K562 treated with DMSO at 1 percent for 48 hours (cell line): ENCODE measurements around the gene FLT3LG. TPM values are rescaled to one million over a fixed set of nuclear protein-coding genes. Genes with fewer than 3 reads are reported as not detected.

ENCODE experiments used
- total RNA-seq: library from RNA; unstranded; fragments of 300-600 nt; gene quantifications from 2 replicates; pipeline ENCODE4 v1.2.3, GENCODE V29; 2022; ENCODE audit warnings: low replicate concordance; ENCODE audit errors: extremely low read depth

FLT3LG gene
- not detected in 2 replicates for total RNA-seq

GRCh38 chr19:49473868-49474541, at the start of gene FLT3LG:
Gene FLT3LG (plus strand): TSS chr19:49474215. CDS start chr19:49474640, 425 bp downstream.

GRCh38 chr19:49425178-49425577, 48.8 kb upstream of the FLT3LG start, which contains the start of gene GFY:
Gene GFY (plus strand): TSS chr19:49425388. CDS start chr19:49426431, 1,043 bp downstream.

GRCh38 chr19:49441210-49441959, 32.6 kb upstream of the FLT3LG start, which contains the start of gene SLC17A7:
Gene SLC17A7 (minus strand): TSS chr19:49441527. CDS start chr19:49441379, 148 bp downstream.

DNA sequence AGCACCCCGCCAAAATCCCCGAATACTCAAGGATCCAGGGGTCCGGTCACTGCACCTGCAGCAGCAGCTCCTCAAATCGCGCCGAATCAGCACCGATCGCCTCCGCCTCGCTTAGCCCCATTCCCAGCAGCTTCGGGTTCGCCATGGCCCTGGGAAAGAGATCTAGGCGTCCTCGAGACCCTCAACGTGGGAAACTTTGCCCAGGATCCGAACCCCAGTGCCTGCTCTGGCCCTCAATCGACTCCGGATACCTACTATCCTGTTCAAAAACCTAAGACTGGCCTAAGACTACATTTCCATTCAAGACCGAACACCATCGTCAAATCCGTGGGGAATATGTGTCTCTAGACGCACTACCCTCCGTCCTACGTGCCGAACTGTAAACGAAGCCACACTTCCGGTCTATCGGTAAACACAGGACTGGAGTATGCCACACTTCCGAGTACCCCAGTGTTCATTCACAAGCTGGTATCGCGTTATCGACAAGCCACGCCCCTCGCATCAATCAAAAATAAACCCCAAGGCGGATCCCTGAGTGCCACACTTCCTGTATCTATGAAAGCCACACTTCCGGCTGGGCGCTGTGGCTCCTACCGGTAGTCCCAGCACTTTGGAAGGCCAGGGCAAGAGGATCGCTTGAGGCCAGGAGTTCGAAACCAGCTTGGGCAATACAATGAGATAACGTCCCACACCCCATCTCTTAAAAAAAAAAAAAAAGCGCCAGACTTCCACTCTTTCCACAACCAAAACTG, 22.4 kb upstream of the FLT3LG start, which contains the start of gene PIH1D1:
Gene PIH1D1 (minus strand): TSS at position 385 of the 752 bp plus-strand sequence. CDS start 240 bp downstream, at position 145.

GRCh38 chr19:49453013-49453756, 20.8 kb upstream of the FLT3LG start, which contains the start of gene ALDH16A1:
Gene ALDH16A1 (plus strand): TSS chr19:49453225. CDS start chr19:49453332, 107 bp downstream.

DNA sequence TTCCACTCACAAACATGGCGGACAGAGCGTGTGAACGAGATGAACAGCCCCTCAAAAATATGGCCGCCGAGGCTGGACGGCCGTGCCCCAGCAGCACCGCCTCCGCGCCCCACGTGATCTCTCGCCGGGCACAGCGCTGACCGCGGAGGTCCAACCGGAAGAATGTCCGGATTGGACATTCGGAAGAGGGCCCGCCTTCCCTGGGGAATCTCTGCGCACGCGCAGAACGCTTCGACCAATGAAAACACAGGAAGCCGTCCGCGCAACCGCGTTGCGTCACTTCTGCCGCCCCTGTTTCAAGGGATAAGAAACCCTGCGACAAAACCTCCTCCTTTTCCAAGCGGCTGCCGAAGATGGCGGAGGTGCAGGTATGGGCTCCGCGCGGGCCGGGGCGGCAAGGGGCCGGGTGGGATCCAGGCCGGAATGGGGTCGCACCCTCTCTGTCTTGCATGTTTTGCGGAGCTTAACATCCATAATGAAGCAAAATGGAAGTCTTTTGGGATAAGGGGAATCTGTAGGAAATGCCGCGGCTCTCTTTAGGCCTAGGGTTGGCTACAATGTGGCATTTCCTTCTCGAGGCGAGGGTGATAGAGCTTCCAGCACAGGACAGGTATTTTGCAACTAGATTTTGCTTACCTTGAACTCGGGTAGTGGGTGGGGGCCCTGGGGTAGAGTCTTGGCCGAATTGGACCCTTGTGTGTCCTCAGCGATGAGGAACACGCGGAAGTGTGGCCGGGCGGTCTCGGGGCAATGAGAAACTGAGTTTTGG, 13.4 kb downstream of the FLT3LG start, which contains the start of gene RPL13A:
Gene RPL13A (plus strand): TSS at position 332 of the 769 bp plus-strand sequence. CDS start 22 bp downstream, at position 354.

Other genes starting within 250 kb of the FLT3LG start
- not detected in 2 replicates for gene SLC6A16, start 149.0 kb upstream of the FLT3LG start, total RNA-seq
- not detected in 2 replicates for gene CD37, start 138.8 kb upstream of the FLT3LG start, total RNA-seq
- gene TEAD2, start 111.8 kb upstream of the FLT3LG start, total RNA-seq = not detected in 2 replicates
- not detected in 2 replicates for gene DKKL1, start 110.3 kb upstream of the FLT3LG start, total RNA-seq
- gene KASH5, start 86.0 kb upstream of the FLT3LG start, total RNA-seq = not detected in 2 replicates
- gene PTH2, start 50.8 kb upstream of the FLT3LG start, total RNA-seq = not detected in 2 replicates
- not detected in 2 replicates for gene GFY, start 48.8 kb upstream of the FLT3LG start, total RNA-seq
- not detected in 2 replicates for gene SLC17A7, start 32.7 kb upstream of the FLT3LG start, total RNA-seq
- not detected in 2 replicates for gene PIH1D1, start 22.4 kb upstream of the FLT3LG start, total RNA-seq
- not detected in 2 replicates for gene ALDH16A1, start 21.0 kb upstream of the FLT3LG start, total RNA-seq
- 3,760 and 3,772 TPM in 2 replicates for gene RPL13A, start 13.4 kb downstream of the FLT3LG start, total RNA-seq
- 2,330 TPM in 1 of 2 replicates, not detected in the other for gene RPS11, start 22.2 kb downstream of the FLT3LG start, total RNA-seq
- gene FCGRT, start 38.4 kb downstream of the FLT3LG start, total RNA-seq = not detected in 2 replicates
- not detected in 2 replicates for gene RCN3, start 53.8 kb downstream of the FLT3LG start, total RNA-seq
- gene NOSIP, start 106.3 kb downstream of the FLT3LG start, total RNA-seq = 906 TPM in 1 of 2 replicates, not detected in the other
- not detected in 2 replicates for gene PRRG2, start 107.1 kb downstream of the FLT3LG start, total RNA-seq
- not detected in 2 replicates for gene PRR12, start 117.0 kb downstream of the FLT3LG start, total RNA-seq
- gene RRAS, start 165.9 kb downstream of the FLT3LG start, total RNA-seq = not detected in 2 replicates
- not detected in 2 replicates for gene SCAF1, start 168.0 kb downstream of the FLT3LG start, total RNA-seq
- gene IRF3, start 191.6 kb downstream of the FLT3LG start, total RNA-seq = not detected in 2 replicates
- gene BCL2L12, start 191.7 kb downstream of the FLT3LG start, total RNA-seq = not detected in 2 replicates
- gene PRMT1, start 203.1 kb downstream of the FLT3LG start, total RNA-seq = not detected in 2 replicates
- not detected in 2 replicates for gene ADM5, start 215.4 kb downstream of the FLT3LG start, total RNA-seq
- gene CPT1C, start 216.9 kb downstream of the FLT3LG start, total RNA-seq = not detected in 2 replicates